Thyroid gland (tissue), 4 donors: ENCODE measurements around the gene TMPRSS11F. TPM values are rescaled to one million over a fixed set of nuclear protein-coding genes. Genes with fewer than 3 reads are reported as not detected.

ENCODE experiments used
- DNase-seq, 2 donors: peaks; one replicate each; pipeline ENCODE4 v3.0.0-alpha.2; 2019
- H3K27ac ChIP-seq, 3 donors: fragments of 200-600 bp; sonication (generic); 1 replicate in 2 of 3; 2 replicates in 1 of 3; pipeline ENCODE4 v1.5.1; 2016 to 2019; ENCODE audit warnings: mild to moderate bottlenecking in 1 of 3, moderate library complexity in 1 of 3
- H3K27me3 ChIP-seq: fragments of 200-600 bp; sonication (generic); one replicate; pipeline ENCODE4 v1.5.1; 2019
- H3K36me3 ChIP-seq, 2 donors: fragments of 200-600 bp; sonication (generic); one replicate each; pipeline ENCODE4 v1.5.1; 2016 to 2019
- H3K4me1 ChIP-seq, 2 donors: fragments of 200-600 bp; sonication (generic); one replicate each; pipeline ENCODE4 v1.5.1; 2017 to 2019
- H3K4me3 ChIP-seq, 3 donors: fragments of 200-600 bp; sonication (generic); replicated peaks in 1 of 3; 1 replicate in 2 of 3; 2 replicates in 1 of 3; pipeline ENCODE4 v1.5.1; 2016; ENCODE audit warnings: mild to moderate bottlenecking in 1 of 3
- H3K9me3 ChIP-seq: fragments of 200-600 bp; sonication (generic); one replicate; pipeline ENCODE4 v1.5.1; 2017
- CTCF ChIP-seq, 6 experiments: fragments of 200-600 bp in 3 of 6; fragments of 450-650 bp in 3 of 6; sonication (generic) in 3 of 6; IDR thresholded peaks; one replicate each; pipeline ENCODE4 v1.5.1; 2016 to 2019; ENCODE audit warnings: antibody characterized with exemption in 6 of 6, mild to moderate bottlenecking in 2 of 6, inconsistent platforms in 1 of 6, moderate library complexity in 1 of 6
- POLR2A ChIP-seq, 2 donors: fragments of 450-650 bp; IDR thresholded peaks; one replicate each; pipeline ENCODE4 v1.6.1; 2017; ENCODE audit warnings: antibody characterized with exemption in 2 of 2, mild to moderate bottlenecking in 2 of 2, moderate library complexity in 1 of 2
- intact Hi-C: fragments of 100-400 bp; cut with DNase I; formaldehyde crosslinking; loops from one replicate; pipeline ENCODE4 v1.15.1; 2023
- small RNA-seq: library from RNA; depleted of rRNA; stranded (forward); fragments of <200 nt; gene quantifications from one replicate; pipeline ENCODE3, GENCODE V24; 2016
- total RNA-seq, 4 donors: library from RNA; depleted of rRNA; stranded (reverse); fragments of >200 nt; gene quantifications; one replicate each; pipeline ENCODE4 v1.2.3, GENCODE V29; 2016

The TMPRSS11F gene
- total RNA-seq, 4 donors from 2014 or later = not detected

GRCh38 chr4:68011684-68012083 is 118.0 kb downstream of the TMPRSS11F start:
- TF ChIP-seq CTCF (IDR thresholded peaks at IDR 0.05) = no peak
- no peak for TF ChIP-seq POLR2A (IDR thresholded peaks at IDR 0.05)
- no peak for DNase-seq
- H3K9me3 ChIP-seq = no peaks in the 10 kb centered on the region
- H3K4me3 ChIP-seq = no peak overlapping the region
- H3K27ac ChIP-seq = no peak overlapping the region
- H3K36me3 ChIP-seq = no peaks in the 10 kb centered on the region
- H3K27me3 ChIP-seq = no peaks in the 10 kb centered on the region
- H3K4me1 ChIP-seq = no peaks in the 10 kb centered on the region
- intact Hi-C loops = no loop called here

Small RNA genes within 50 kb of the gene (small RNA-seq; reads per million reads assigned to genes)
- gene RNU6-95P = not detected

Other genes with a start within 250 kb of the TMPRSS11F start
- not detected for gene TMPRSS11D, start 245.9 kb downstream of the TMPRSS11F start, total RNA-seq
- gene TMPRSS11A, start 166.4 kb downstream of the TMPRSS11F start, total RNA-seq = not detected
- not detected for gene TMPRSS11B, start 115.8 kb upstream of the TMPRSS11F start, total RNA-seq
- 10 to 100 TPM; 72.1 to 96.0 (median 83.2) TPM for gene YTHDC1, start 220.2 kb upstream of the TMPRSS11F start, total RNA-seq